K562 treated with DMSO at 1 percent for 12 hours (cell line): ENCODE results near the gene ASL. TPM values are rescaled to one million over a fixed set of nuclear protein-coding genes. Genes with fewer than 3 reads are reported as not detected.

Experiments used
- total RNA-seq: library from RNA; unstranded; fragments of 300-600 nt; gene quantifications from 2 replicates; pipeline ENCODE4 v1.2.3, GENCODE V29; 2022; ENCODE audit not compliant: insufficient read depth

The ASL gene
- 23.7 and 27.2 TPM in 2 replicates for total RNA-seq

GRCh38 chr7:66075590-66076461, at the start of gene ASL:
Gene ASL, plus strand, starts transcription at chr7:66075819. Its CDS starts 263 bp downstream, at chr7:66076082.

DNA sequence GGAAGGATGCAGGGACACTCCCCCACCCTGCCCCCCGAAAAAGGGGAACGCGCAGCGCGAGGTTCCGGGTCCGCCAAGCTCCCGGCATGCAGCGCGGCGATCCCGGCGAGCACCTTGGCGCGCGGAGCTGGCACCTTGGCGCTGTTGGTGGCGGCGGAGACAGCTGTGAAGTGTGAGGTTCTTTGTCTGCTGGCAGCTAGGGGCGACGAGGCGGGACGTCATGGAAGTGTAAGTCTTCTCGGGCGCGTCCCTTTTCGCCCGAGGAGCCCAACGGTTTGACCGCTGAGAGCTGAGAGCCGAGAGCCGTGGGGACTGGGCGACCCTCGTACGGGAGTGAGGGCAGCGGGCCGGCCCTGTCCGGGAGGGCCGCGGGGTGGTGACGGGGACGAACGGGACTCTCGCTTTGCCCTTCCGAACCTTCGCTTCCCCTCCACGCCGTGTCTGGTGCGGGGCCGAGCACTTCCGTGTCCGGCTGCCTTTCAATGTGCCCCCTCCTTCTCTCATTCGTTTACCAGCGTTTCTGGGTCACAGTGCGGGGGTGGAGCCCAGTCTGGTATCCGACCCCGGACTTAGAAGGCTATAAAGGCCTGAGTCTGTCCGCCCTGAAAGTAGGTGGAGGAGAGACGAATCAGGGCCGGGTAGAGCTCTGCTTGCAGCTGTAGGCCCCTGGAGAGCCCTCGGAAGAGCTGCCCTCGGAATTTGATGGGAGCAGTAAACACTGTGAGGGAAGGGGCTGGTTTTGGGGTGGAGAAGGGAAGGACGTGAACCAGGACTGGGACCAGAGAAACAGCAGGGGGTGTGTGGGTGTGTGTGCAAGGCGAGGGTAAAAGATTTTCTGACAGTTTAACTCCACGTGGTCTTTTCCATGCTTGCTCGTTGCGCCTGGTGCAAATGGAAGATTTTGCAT, 39.4 kb downstream of the ASL start, which contains the start of gene CRCP:
CRCP (plus strand) TSS at position 105 of the 907 bp plus-strand sequence; CDS start at position 221, 116 bp downstream.

Other genes starting within 250 kb of the ASL start
- gene VKORC1L1, start 202.7 kb upstream of the ASL start, total RNA-seq, result 6.2 and 17.8 TPM in 2 replicates
- 137 and 190 TPM in 2 replicates for gene GUSB, start 93.6 kb upstream of the ASL start, total RNA-seq
- 16.0 and 30.0 TPM in 2 replicates for gene CRCP, start 39.0 kb downstream of the ASL start, total RNA-seq
- gene TPST1, start 129.5 kb downstream of the ASL start, total RNA-seq, result 0.78 and 1.5 TPM in 2 replicates